Effector CD8-positive, alpha-beta T cell (primary cell): ENCODE results near the gene MBOAT2.

ENCODE experiments used
- DNase-seq: peaks from one replicate; lab custom pipeline; 2025; lab: John Stamatoyannopoulos, UW

The MBOAT2 gene

GRCh38 chr2:9017411-9017810 lies 13.9 kb upstream of the MBOAT2 start:
- no peak for DNase-seq

- no peak for DNase-seq
These were observed 12.5 kb upstream of the MBOAT2 start for GRCh38 chr2:9015998-9016397.

- DNase-seq: no peak
These were observed 9.9 kb upstream of the MBOAT2 start for GRCh38 chr2:9013403-9013802.

- DNase-seq: no peak
These were observed 7.4 kb upstream of the MBOAT2 start for GRCh38 chr2:9010866-9011265.

GRCh38 chr2:9008951-9009664 lies 5.6 kb upstream of the MBOAT2 start:
- DNase-seq: no peak

- DNase-seq: no peak
These were observed 2.9 kb upstream of the MBOAT2 start for GRCh38 chr2:9006368-9006767.

GRCh38 chr2:9004338-9005204 lies 1.1 kb upstream of the MBOAT2 start:
- DNase-seq: no peak

GRCh38 chr2:9003366-9003615 lies 193 bp downstream of the MBOAT2 start:
- DNase-seq: no peak

GRCh38 chr2:9002637-9003365 lies 683 bp downstream of the MBOAT2 start:
- DNase-seq: peak; percentile 5

GRCh38 chr2:9002313-9002636 lies 1.2 kb downstream of the MBOAT2 start:
- DNase-seq: no peak

- DNase-seq: no peak
These were observed 1.7 kb downstream of the MBOAT2 start for GRCh38 chr2:9001778-9002177.

GRCh38 chr2:9001229-9001628 lies 2.3 kb downstream of the MBOAT2 start:
- no peak for DNase-seq

- no peak for DNase-seq
These were observed 3.0 kb downstream of the MBOAT2 start for GRCh38 chr2:9000442-9000841.

GRCh38 chr2:8999797-9000196 lies 3.7 kb downstream of the MBOAT2 start:
- no peak for DNase-seq

GRCh38 chr2:8999102-8999446 lies 4.4 kb downstream of the MBOAT2 start:
- DNase-seq: no peak

GRCh38 chr2:8998418-8999101 lies 4.9 kb downstream of the MBOAT2 start:
- DNase-seq: no peak

GRCh38 chr2:8997631-8998030 lies 5.9 kb downstream of the MBOAT2 start:
- DNase-seq: no peak

GRCh38 chr2:8997108-8997507 lies 6.4 kb downstream of the MBOAT2 start:
- DNase-seq: no peak

- no peak for DNase-seq
These were observed 7.5 kb downstream of the MBOAT2 start for GRCh38 chr2:8996006-8996405.

GRCh38 chr2:8994386-8994785 lies 9.1 kb downstream of the MBOAT2 start:
- no peak for DNase-seq

- no peak for DNase-seq
These were observed 9.6 kb downstream of the MBOAT2 start for GRCh38 chr2:8993902-8994278.

GRCh38 chr2:8993196-8993901 lies 10.1 kb downstream of the MBOAT2 start:
- DNase-seq: no peak
